ENCODE results near the gene SPATS2L. TPM values are rescaled to one million over a fixed set of nuclear protein-coding genes. Genes with fewer than 3 reads are reported as not detected.

Gene SPATS2L
- 87.9 and 89.2 TPM in 2 replicates for total RNA-seq (2014; rRNA removed; shearing (Covaris generic))

GRCh38 chr2:200306196-200306930, at the start of gene SPATS2L:
Gene SPATS2L, plus strand, starts transcription at chr2:200306693. Its CDS starts 82,552 bp downstream, at chr2:200389245.

GRCh38 chr2:200509612-200510433, 203.3 kb downstream of the SPATS2L start, which contains the start of gene KCTD18:
Gene KCTD18, minus strand, starts transcription at chr2:200510068. Its CDS starts 3,052 bp downstream, at chr2:200507016.

GRCh38 chr2:200525882-200526651, 219.6 kb downstream of the SPATS2L start, which contains the start of gene SGO2:
Gene SGO2, plus strand, starts transcription at chr2:200526207. Its CDS starts 6,769 bp downstream, at chr2:200532976.

Small RNA genes within 50 kb of the gene (small RNA-seq; reads per million reads assigned to genes)
- gene RNY4P34 = not detected

Other genes with a start within 250 kb of the SPATS2L start
- 10.8 and 11.0 TPM in 2 replicates for gene KCTD18, start 203.4 kb downstream of the SPATS2L start, total RNA-seq (2014; rRNA removed; shearing (Covaris generic))
- 6.6 and 9.0 TPM in 2 replicates for gene SGO2, start 219.5 kb downstream of the SPATS2L start, total RNA-seq (2014; rRNA removed; shearing (Covaris generic))

Data from A375 (cell line).